ENCODE results near the gene RASA3.

Gene RASA3

GRCh38 chr13:113973218-113974164 lies 158.9 kb downstream of the RASA3 start, which contains the start of gene C13orf46:
TSS of gene C13orf46 (minus strand) at chr13:113974076. CDS start at chr13:113973997, 79 bp downstream.
- DNase-seq: no peak

- no peak for DNase-seq
Measured at GRCh38 chr13:113972451-113973217, 159.8 kb downstream of the RASA3 start.

- DNase-seq: no peak
Measured at GRCh38 chr13:113971471-113972231, 160.8 kb downstream of the RASA3 start.

- no peak for DNase-seq
Measured at GRCh38 chr13:113970810-113971470, 161.5 kb downstream of the RASA3 start.

GRCh38 chr13:113969973-113970611 lies 162.3 kb downstream of the RASA3 start:
- DNase-seq: no peak

GRCh38 chr13:113969311-113969972 lies 163.0 kb downstream of the RASA3 start:
- no peak for DNase-seq

GRCh38 chr13:113968463-113969310 lies 163.7 kb downstream of the RASA3 start:
- no peak for DNase-seq

GRCh38 chr13:113967729-113968462 lies 164.5 kb downstream of the RASA3 start:
- no peak for DNase-seq

- DNase-seq: no peak
Measured at GRCh38 chr13:113967206-113967720, 165.2 kb downstream of the RASA3 start.

GRCh38 chr13:113965968-113966884 lies 166.2 kb downstream of the RASA3 start:
- DNase-seq: no peak

- DNase-seq: no peak
Measured at GRCh38 chr13:113965383-113965874, 167.0 kb downstream of the RASA3 start.

GRCh38 chr13:113964251-113964995 lies 168.0 kb downstream of the RASA3 start:
- no peak for DNase-seq

- DNase-seq: no peak
Measured at GRCh38 chr13:113963376-113963775, 169.0 kb downstream of the RASA3 start.

- no peak for DNase-seq
Measured at GRCh38 chr13:113962975-113963374, 169.4 kb downstream of the RASA3 start.

- DNase-seq: no peak
Measured at GRCh38 chr13:113962386-113962785, 170.0 kb downstream of the RASA3 start.

- DNase-seq: no peak
Measured at GRCh38 chr13:113960276-113960948, 172.0 kb downstream of the RASA3 start.

GRCh38 chr13:113959198-113959597 lies 173.2 kb downstream of the RASA3 start:
- no peak for DNase-seq

Data from DMS 273 treated with DMSO at 0.1 percent for 48 hours (cell line).